ENCODE results near the gene CMTM8.

The CMTM8 gene

GRCh38 chr3:32236377-32236776, 2.1 kb upstream of the CMTM8 start:
- no peak for DNase-seq

- DNase-seq: no peak
Measured at GRCh38 chr3:32237670-32238452, 619 bp upstream of the CMTM8 start.

- no peak for DNase-seq
Measured at GRCh38 chr3:32239307-32240158, 1.1 kb downstream of the CMTM8 start.

GRCh38 chr3:32240159-32240545, 1.7 kb downstream of the CMTM8 start:
- DNase-seq: no peak

GRCh38 chr3:32241100-32241499, 2.6 kb downstream of the CMTM8 start:
- DNase-seq: no peak

GRCh38 chr3:32243519-32243918, 5.0 kb downstream of the CMTM8 start:
- DNase-seq: no peak

- no peak for DNase-seq
Measured at GRCh38 chr3:32245200-32245599, 6.7 kb downstream of the CMTM8 start.

- no peak for DNase-seq
Measured at GRCh38 chr3:32246079-32246675, 7.7 kb downstream of the CMTM8 start.

- no peak for DNase-seq
Measured at GRCh38 chr3:32249184-32249782, 10.8 kb downstream of the CMTM8 start.

GRCh38 chr3:32254268-32254667, 15.8 kb downstream of the CMTM8 start:
- DNase-seq: no peak

- DNase-seq: no peak
Measured at GRCh38 chr3:32255345-32255744, 16.9 kb downstream of the CMTM8 start.

GRCh38 chr3:32256206-32256605, 17.7 kb downstream of the CMTM8 start:
- no peak for DNase-seq

GRCh38 chr3:32257042-32257441, 18.6 kb downstream of the CMTM8 start:
- no peak for DNase-seq

GRCh38 chr3:32257641-32258438, 19.4 kb downstream of the CMTM8 start:
- peak; percentile 35 for DNase-seq

GRCh38 chr3:32258869-32259268, 20.4 kb downstream of the CMTM8 start:
- DNase-seq: no peak

- DNase-seq: no peak
Measured at GRCh38 chr3:32261545-32261944, 23.1 kb downstream of the CMTM8 start.

- DNase-seq: no peak
Measured at GRCh38 chr3:32262201-32262600, 23.7 kb downstream of the CMTM8 start.

- no peak for DNase-seq
Measured at GRCh38 chr3:32274306-32274705, 35.8 kb downstream of the CMTM8 start.

GRCh38 chr3:32275506-32275905, 37.0 kb downstream of the CMTM8 start:
- DNase-seq: no peak

GRCh38 chr3:32276279-32276841, 37.9 kb downstream of the CMTM8 start:
- no peak for DNase-seq

- no peak for DNase-seq
Measured at GRCh38 chr3:32278714-32279113, 40.2 kb downstream of the CMTM8 start.

GRCh38 chr3:32280262-32280910, 41.9 kb downstream of the CMTM8 start:
- DNase-seq: no peak
